ENCODE measurements around the gene IL2. TPM values are rescaled to one million over a fixed set of nuclear protein-coding genes. Genes with fewer than 3 reads are reported as not detected.

The IL2 gene
- total RNA-seq, result not detected in 2 replicates

GRCh38 chr4:122456231-122457116, at the start of gene IL2:
Gene IL2 (minus strand): TSS chr4:122456725. CDS start chr4:122456440, 285 bp downstream.

Other genes with a start within 250 kb of the IL2 start
- gene ADAD1, start 77.7 kb downstream of the IL2 start, total RNA-seq, result not detected in 2 replicates
- not detected in 2 replicates for gene IL21, start 164.3 kb upstream of the IL2 start, total RNA-seq

Data from cardiac ventricle fibroblast (primary cell).